ENCODE data around the gene THAP4.

The THAP4 gene

GRCh38 chr2:241547781-241548450 lies 89.0 kb downstream of the THAP4 start:
- no peak for TF ChIP-seq CTCF (IDR thresholded peaks at IDR 0.05; ENCODE audit: low read depth, low read length)
- no peak for TF ChIP-seq EZH2phosphoT487 (IDR thresholded peaks at IDR 0.05; ENCODE audit: low read depth)
- Histone ChIP-seq H2AFZ (ENCODE audit: low read depth, low read length) (no peak overlapping the region), H3K27ac (ENCODE audit: low read length) (no peak overlapping the region)

GRCh38 chr2:241546771-241547498 lies 90.0 kb downstream of the THAP4 start:
- Histone ChIP-seq H3K36me3 (replicated peaks; ENCODE audit: low read depth, low read length) (no peaks in the 10 kb centered on the region), H3K4me2 (ENCODE audit: low read length) (no peak overlapping the region), H3K27ac (ENCODE audit: low read length) (no peak overlapping the region), H3K9me3 (ENCODE audit: insufficient read depth, low read length) (no peaks in the 10 kb centered on the region), H4K20me1 (ENCODE audit: insufficient read depth, low read length) (no peaks in the 10 kb centered on the region), H3K27me3 (ENCODE audit: low read depth, low read length) (no peaks in the 10 kb centered on the region), H3K4me1 (ENCODE audit: low read length) (no peaks in the 10 kb centered on the region), H3K9ac (ENCODE audit: low read length) (no peak overlapping the region), H3K4me3 (ENCODE audit: low read length) (no peak overlapping the region), H3K79me2 (ENCODE audit: low read length) (no peaks in the 10 kb centered on the region), H2AFZ (ENCODE audit: low read depth, low read length) (no peak overlapping the region)
- no peak for TF ChIP-seq EZH2phosphoT487 (IDR thresholded peaks at IDR 0.05; ENCODE audit: low read depth)
- TF ChIP-seq CTCF (IDR thresholded peaks at IDR 0.05; ENCODE audit: low read depth, low read length): no peak

More at GRCh38 chr2:241547781-241548450, 89.0 kb downstream of the THAP4 start:
- no peaks in the 10 kb centered on the region for H3K9me3 ChIP-seq (ENCODE audit: insufficient read depth, low read length)
- H3K79me2 ChIP-seq (ENCODE audit: low read length): no peaks in the 10 kb centered on the region
- no peaks in the 10 kb centered on the region for H3K4me1 ChIP-seq (ENCODE audit: low read length)
- no peaks in the 10 kb centered on the region for H3K27me3 ChIP-seq (ENCODE audit: low read depth, low read length)
- H3K4me2 ChIP-seq (ENCODE audit: low read length): no peak overlapping the region
- H3K4me3 ChIP-seq (ENCODE audit: low read length): no peak overlapping the region
- H3K36me3 ChIP-seq (replicated peaks; ENCODE audit: low read depth, low read length): no peaks in the 10 kb centered on the region
- no peak overlapping the region for H3K9ac ChIP-seq (ENCODE audit: low read length)
- no peaks in the 10 kb centered on the region for H4K20me1 ChIP-seq (ENCODE audit: insufficient read depth, low read length)

- Histone ChIP-seq H3K4me2 (ENCODE audit: low read length) (no peak overlapping the region), H3K4me1 (ENCODE audit: low read length) (no peaks in the 10 kb centered on the region), H3K27me3 (ENCODE audit: low read depth, low read length) (no peaks in the 10 kb centered on the region), H4K20me1 (ENCODE audit: insufficient read depth, low read length) (no peaks in the 10 kb centered on the region), H3K27ac (ENCODE audit: low read length) (no peak overlapping the region), H3K79me2 (ENCODE audit: low read length) (no peaks in the 10 kb centered on the region), H3K36me3 (replicated peaks; ENCODE audit: low read depth, low read length) (no peaks in the 10 kb centered on the region), H2AFZ (ENCODE audit: low read depth, low read length) (no peak overlapping the region), H3K4me3 (ENCODE audit: low read length) (no peak overlapping the region), H3K9ac (ENCODE audit: low read length) (no peak overlapping the region), H3K9me3 (ENCODE audit: insufficient read depth, low read length) (no peaks in the 10 kb centered on the region)
- TF ChIP-seq CTCF (IDR thresholded peaks at IDR 0.05; ENCODE audit: low read depth, low read length): no peak
- no peak for TF ChIP-seq EZH2phosphoT487 (IDR thresholded peaks at IDR 0.05; ENCODE audit: low read depth)
Observed at GRCh38 chr2:241545523-241546473, 91.2 kb downstream of the THAP4 start.

GRCh38 chr2:241545106-241545505 lies 91.9 kb downstream of the THAP4 start:
- H3K36me3 ChIP-seq (replicated peaks; ENCODE audit: low read depth, low read length): no peaks in the 10 kb centered on the region
- no peaks in the 10 kb centered on the region for H3K79me2 ChIP-seq (ENCODE audit: low read length)
- H3K4me1 ChIP-seq (ENCODE audit: low read length): no peaks in the 10 kb centered on the region
- H4K20me1 ChIP-seq (ENCODE audit: insufficient read depth, low read length): no peaks in the 10 kb centered on the region
- no peak overlapping the region for H3K9ac ChIP-seq (ENCODE audit: low read length)
- H3K4me3 ChIP-seq (ENCODE audit: low read length): no peak overlapping the region
- H2AFZ ChIP-seq (ENCODE audit: low read depth, low read length): no peak overlapping the region
- no peaks in the 10 kb centered on the region for H3K27me3 ChIP-seq (ENCODE audit: low read depth, low read length)
- no peak overlapping the region for H3K4me2 ChIP-seq (ENCODE audit: low read length)
- H3K27ac ChIP-seq (ENCODE audit: low read length): no peak overlapping the region
- H3K9me3 ChIP-seq (ENCODE audit: insufficient read depth, low read length): no peaks in the 10 kb centered on the region
- TF ChIP-seq CTCF (IDR thresholded peaks at IDR 0.05; ENCODE audit: low read depth, low read length): no peak
- no peak for TF ChIP-seq EZH2phosphoT487 (IDR thresholded peaks at IDR 0.05; ENCODE audit: low read depth)
